A549 (cell line): ENCODE data around the gene DBH. TPM values are rescaled to one million over a fixed set of nuclear protein-coding genes. Genes with fewer than 3 reads are reported as not detected.

Source experiments
- ATAC-seq, 2 experiments: fragments of 200-7000 bp in 1 of 2; fragments of >200 bp in 1 of 2; cut with Nextera tagmentation in 1 of 2; cut with Tn5 transposase in 1 of 2; 3 replicates each; pipeline versions ENCODE4 v1.8.0 to v1.9.1; 2018 to 2020; ENCODE audit warnings: mild to moderate bottlenecking in 1 of 2, moderate library complexity in 1 of 2
- CTCF ChIA-PET: fragments of 300-600 bp; sonication (Branson Sonifier 250); formaldehyde crosslinking; extraction: SDS; loops from one replicate; lab custom pipeline; 2021; ENCODE audit warnings: antibody characterized with exemption, inconsistent platforms; lab: Yijun Ruan, JAX
- POLR2A ChIA-PET: fragments of 350-600 bp; formaldehyde crosslinking; extraction: SDS; loops from one replicate; lab custom pipeline; 2021; ENCODE audit warnings: antibody characterized with exemption, inconsistent platforms; lab: Yijun Ruan, JAX
- DNase-seq, 2 experiments: peaks; one replicate each; pipeline versions ENCODE4 v3.0.0 to v3.0.0-alpha.2; 2011 to 2016; ENCODE audit warnings: low read depth in 1 of 2, low spot score in 1 of 2
- FAIRE-seq: peaks from 2 replicates; lab custom pipeline; 2011; peaks lifted over from hg19 to GRCh38; lab: Jason Lieb, UNC
- H3K27ac ChIP-seq, 2 experiments: fragments of >200 bp; sonication (Bioruptor Twin); formaldehyde crosslinking; 3 replicates each; pipeline ENCODE4 v1.5.1; 2016 to 2017
- H3K4me1 ChIP-seq: fragments of >200 bp; sonication (Bioruptor Twin); formaldehyde crosslinking; 3 replicates; pipeline ENCODE4 v1.6.1; 2016
- H3K4me2 ChIP-seq: fragments of >200 bp; sonication (Bioruptor Twin); formaldehyde crosslinking; 3 replicates; pipeline ENCODE4 v1.6.1; 2016
- H3K4me3 ChIP-seq: fragments of >200 bp; sonication (Bioruptor Twin); formaldehyde crosslinking; 3 replicates; pipeline ENCODE4 v1.5.1; 2016
- H3K9me3 ChIP-seq: fragments of >200 bp; sonication (Bioruptor Twin); formaldehyde crosslinking; 3 replicates; pipeline ENCODE4 v1.6.1; 2016
- BHLHE40 ChIP-seq: IDR thresholded peaks from 2 replicates; pipeline ENCODE4 v1.6.1; 2012; ENCODE audit warnings: low read depth, low read length, inconsistent platforms
- CBX2 ChIP-seq: fragments of 200-600 bp; sonication (generic); IDR thresholded peaks from 2 replicates; pipeline ENCODE4 v1.6.1; 2016; ENCODE audit warnings: low read depth, mild to moderate bottlenecking, borderline replicate concordance
- CBX8 ChIP-seq: fragments of 200-600 bp; sonication (generic); IDR thresholded peaks from 2 replicates; pipeline ENCODE4 v1.6.1; 2016
- CHD4 ChIP-seq: fragments of 200-600 bp; sonication (generic); IDR thresholded peaks from 2 replicates; pipeline ENCODE4 v1.6.1; 2016; ENCODE audit warnings: antibody characterized with exemption, mild to moderate bottlenecking, borderline replicate concordance
- EHMT2 ChIP-seq: fragments of 200-600 bp; sonication (generic); IDR thresholded peaks from 2 replicates; pipeline ENCODE4 v1.6.1; 2016; ENCODE audit warnings: antibody characterized with exemption, low read depth, mild to moderate bottlenecking, moderate library complexity
- EP300 ChIP-seq, 2 experiments: fragments of >200 bp; sonication (Bioruptor Twin); formaldehyde crosslinking; IDR thresholded peaks; 2 replicates in 1 of 2; 3 replicates in 1 of 2; pipeline ENCODE4 v1.6.1; 2016 to 2017
- ESRRA ChIP-seq: fragments of 150-350 bp; IDR thresholded peaks from 2 replicates; pipeline ENCODE4 v1.6.1; 2014; ENCODE audit warnings: mild to moderate bottlenecking, low read length, borderline replicate concordance
- FOSL2 ChIP-seq, 2 experiments: fragments of 450-650 bp in 1 of 2; fragments of >200 bp in 1 of 2; sonication (Bioruptor Twin) in 1 of 2; formaldehyde crosslinking; IDR thresholded peaks; 2 replicates each; pipeline versions ENCODE4 v1.5.0 to v1.6.1; 2016 to 2020; ENCODE audit warnings: mild to moderate bottlenecking in 1 of 2, moderate library complexity in 1 of 2
- HOXA7 ChIP-seq: fragments of 250-450 bp; sonication (Bioruptor Pico); IDR thresholded peaks from 2 replicates; pipeline ENCODE4 v1.5.0; 2020; ENCODE audit warnings: mild to moderate bottlenecking, moderate library complexity
- HOXB13 ChIP-seq: fragments of 250-450 bp; sonication (Bioruptor Pico); IDR thresholded peaks from 2 replicates; pipeline ENCODE4 v1.5.0; 2020; ENCODE audit warnings: low read depth, mild to moderate bottlenecking, moderate library complexity
- KDM1A ChIP-seq: fragments of 200-600 bp; sonication (generic); IDR thresholded peaks from 2 replicates; pipeline ENCODE4 v1.6.1; 2016; ENCODE audit warnings: low read depth, mild to moderate bottlenecking
- MAFK ChIP-seq: fragments of 450-650 bp; IDR thresholded peaks from 2 replicates; pipeline ENCODE4 v1.6.1; 2014; ENCODE audit not compliant: partially characterized antibody
- NFE2L2 ChIP-seq: fragments of 150-350 bp; conservative IDR thresholded peaks from 2 replicates; pipeline ENCODE4 v1.6.1; 2014; ENCODE audit warnings: low read length
- POLR2AphosphoS2 ChIP-seq: conservative IDR thresholded peaks from 2 replicates; pipeline ENCODE4 v1.6.1; 2012; ENCODE audit warnings: low read length, improper control_type of control experiment, inconsistent platforms
- RAD21 ChIP-seq, 2 experiments: fragments of >200 bp in 1 of 2; sonication (Bioruptor Twin) in 1 of 2; formaldehyde crosslinking in 1 of 2; IDR thresholded peaks in 1 of 2; conservative IDR thresholded peaks in 1 of 2; 2 replicates in 1 of 2; 3 replicates in 1 of 2; pipeline ENCODE4 v1.6.1; 2012 to 2018; ENCODE audit warnings: inconsistent platforms in 1 of 2
- RCOR1 ChIP-seq: fragments of 150-350 bp; IDR thresholded peaks from 2 replicates; pipeline ENCODE4 v1.6.1; 2014; ENCODE audit warnings: antibody characterized with exemption, low read length, low read depth
- SREBF2 ChIP-seq: fragments of 450-650 bp; IDR thresholded peaks from 2 replicates; pipeline ENCODE4 v1.6.1; 2014; ENCODE audit warnings: mild to moderate bottlenecking, moderate library complexity
- TFCP2L1 ChIP-seq: fragments of 250-450 bp; sonication (Bioruptor Pico); IDR thresholded peaks from 2 replicates; pipeline ENCODE4 v1.5.0; 2021; ENCODE audit warnings: mild to moderate bottlenecking
- ZC3H11A ChIP-seq: fragments of 450-650 bp; IDR thresholded peaks from 2 replicates; pipeline ENCODE4 v1.6.1; 2014; ENCODE audit warnings: antibody characterized with exemption, mild to moderate bottlenecking
- WGBS: methylation state at CpG from one replicate; pipeline ENCODE4 v1.1.6; 2017; ENCODE audit errors: missing lambda C conversion rate; 5-methylcytosine and 5-hydroxymethylcytosine counted together
- polyA plus RNA-seq, 4 experiments: library from polyadenylated mRNA; depleted of rRNA in 3 of 4; stranded (reverse); fragments of >200 nt; fragmentation: RNase III in 1 of 4; extraction: RNeasy Plus Mini Kit Qiagen cat#74134 plus additional on column Dnase treatment in 1 of 4; gene quantifications; 2 replicates in 3 of 4; 3 replicates in 1 of 4; pipeline ENCODE4 v1.2.3, GENCODE V29; 2011 to 2017
- TF ChIP-seq, protein P1 (sequence below): fragments of 250-450 bp; sonication (Bioruptor Pico); IDR thresholded peaks from 2 replicates; pipeline ENCODE4 v1.5.0; 2020; ENCODE audit warnings: low read depth, mild to moderate bottlenecking, moderate library complexity
- TF ChIP-seq, protein P2 (sequence below): fragments of >200 bp; sonication (Bioruptor Twin); formaldehyde crosslinking; IDR thresholded peaks from 3 replicates; pipeline ENCODE4 v1.6.1; 2016
- TF ChIP-seq, protein P3 (sequence below): IDR thresholded peaks from 2 replicates; pipeline ENCODE4 v1.6.1; 2012; ENCODE audit warnings: low read depth, borderline replicate concordance
- TF ChIP-seq, protein P4 (sequence below): fragments of >200 bp; sonication (Bioruptor Twin); formaldehyde crosslinking; IDR thresholded peaks from 3 replicates; pipeline ENCODE4 v1.5.1; 2016
- TF ChIP-seq, protein P5 (sequence below): fragments of 450-650 bp; IDR thresholded peaks from 2 replicates; pipeline ENCODE4 v1.6.1; 2014; ENCODE audit warnings: antibody characterized with exemption

DBH gene
- polyA plus RNA-seq, 2 of the 4 experiments (the other 2 are of a cell fraction): not detected

DNA sequence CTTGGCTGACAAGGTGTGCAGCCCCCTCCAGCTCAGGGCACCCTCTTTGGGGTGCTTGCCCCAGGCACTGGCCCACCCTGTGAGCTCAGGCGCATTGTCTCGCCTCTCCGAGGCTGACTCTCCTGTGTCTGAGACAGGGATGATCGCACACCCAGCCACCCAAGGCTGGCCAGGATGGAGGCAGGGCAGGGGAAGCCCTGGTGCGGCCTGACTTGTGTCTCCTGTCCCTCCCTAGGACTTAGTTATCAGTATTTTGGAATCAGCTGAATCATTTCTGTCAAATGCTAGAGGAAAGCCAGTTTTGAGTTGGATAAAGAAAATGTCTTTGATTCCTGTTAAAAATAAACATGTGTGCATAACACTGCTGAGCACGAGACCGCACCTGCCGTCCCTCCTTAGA lies 2.5 kb upstream of the DBH start:
- H3K27ac ChIP-seq: no peak overlapping the region
- 46% methylated on average over 8 of the region's 8 CpGs for WGBS
- H3K4me2 ChIP-seq: no peak overlapping the region
- FAIRE-seq (no peak), DNase-seq (no peak)
- ChIA-PET POLR2A (no interaction called here), CTCF (interaction anchor here (0.6 to 2.7 kb wide), 3 partner anchors 9 to 479 kb away, joined by 3 to 7 read pairs (median 4); no protein-coding TSS in a partner anchor)
- H3K4me3 ChIP-seq: no peak overlapping the region
- H3K4me1 ChIP-seq: no peaks in the 10 kb centered on the region
- no peak for TF ChIP-seq ESRRA
- TF ChIP-seq, protein P1, sequence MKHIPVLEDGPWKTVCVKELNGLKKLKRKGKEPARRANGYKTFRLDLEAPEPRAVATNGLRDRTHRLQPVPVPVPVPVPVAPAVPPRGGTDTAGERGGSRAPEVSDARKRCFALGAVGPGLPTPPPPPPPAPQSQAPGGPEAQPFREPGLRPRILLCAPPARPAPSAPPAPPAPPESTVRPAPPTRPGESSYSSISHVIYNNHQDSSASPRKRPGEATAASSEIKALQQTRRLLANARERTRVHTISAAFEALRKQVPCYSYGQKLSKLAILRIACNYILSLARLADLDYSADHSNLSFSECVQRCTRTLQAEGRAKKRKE: no peak
- no peak for TF ChIP-seq EHMT2
- TF ChIP-seq, all 56 proteins: peak for 0
- no peak for ATAC-seq
- H3K9me3 ChIP-seq: no peaks in the 10 kb centered on the region

DNA sequence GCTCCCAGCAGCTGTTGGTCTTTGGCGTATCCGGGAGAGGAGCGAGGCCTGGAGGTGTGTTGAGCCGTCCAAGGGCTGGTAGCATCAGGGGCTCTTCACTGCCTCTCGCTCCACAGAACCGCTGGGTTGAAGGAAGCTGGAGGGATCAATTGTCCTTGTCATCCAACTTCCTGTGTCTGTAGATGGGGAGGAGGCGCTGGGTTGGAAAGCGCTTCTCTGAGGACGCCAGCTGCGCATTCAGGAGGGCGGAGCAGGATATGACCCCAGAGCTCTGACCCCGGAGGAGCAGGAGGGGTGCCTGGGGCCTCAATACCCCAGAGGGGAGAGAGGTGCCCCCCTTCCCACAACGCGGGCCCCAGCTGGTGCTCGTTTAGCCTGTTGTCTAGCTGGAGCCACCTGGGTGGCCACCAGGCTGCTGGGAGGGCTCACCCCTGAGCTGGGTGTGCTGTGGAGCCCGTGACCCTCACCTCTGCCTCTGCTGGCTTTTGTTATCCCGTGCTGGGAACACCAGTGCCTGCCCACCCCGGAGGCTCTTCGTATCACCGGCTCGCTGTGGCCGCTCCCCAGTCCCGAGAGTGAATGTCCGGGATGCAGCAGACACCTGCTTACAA lies 2.0 kb upstream of the DBH start:
- no peak overlapping the region for H3K4me2 ChIP-seq
- no peak for TF ChIP-seq NFE2L2
- no peak for TF ChIP-seq KDM1A
- no peak for TF ChIP-seq BHLHE40
- TF ChIP-seq, protein P2, sequence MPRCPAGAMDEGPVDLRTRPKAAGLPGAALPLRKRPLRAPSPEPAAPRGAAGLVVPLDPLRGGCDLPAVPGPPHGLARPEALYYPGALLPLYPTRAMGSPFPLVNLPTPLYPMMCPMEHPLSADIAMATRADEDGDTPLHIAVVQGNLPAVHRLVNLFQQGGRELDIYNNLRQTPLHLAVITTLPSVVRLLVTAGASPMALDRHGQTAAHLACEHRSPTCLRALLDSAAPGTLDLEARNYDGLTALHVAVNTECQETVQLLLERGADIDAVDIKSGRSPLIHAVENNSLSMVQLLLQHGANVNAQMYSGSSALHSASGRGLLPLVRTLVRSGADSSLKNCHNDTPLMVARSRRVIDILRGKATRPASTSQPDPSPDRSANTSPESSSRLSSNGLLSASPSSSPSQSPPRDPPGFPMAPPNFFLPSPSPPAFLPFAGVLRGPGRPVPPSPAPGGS: no peak
- TF ChIP-seq ZC3H11A: no peak
- no peak for TF ChIP-seq HOXA7
- TF ChIP-seq MAFK: no peak
- TF ChIP-seq, all 56 proteins: peak for 0
- no peaks in the 10 kb centered on the region for H3K9me3 ChIP-seq
- POLR2A ChIA-PET: no interaction called here
- ATAC-seq: no peak
- no peak overlapping the region for H3K4me3 ChIP-seq
- no peak for FAIRE-seq
- WGBS: 63% methylated on average over 24 of the region's 24 CpGs
- no peaks in the 10 kb centered on the region for H3K4me1 ChIP-seq
- CTCF ChIA-PET: interaction anchor here (0.8 to 2.7 kb wide), 3 partner anchors 9 to 52 kb away, joined by 3 to 7 read pairs (median 3); no protein-coding TSS in a partner anchor
- DNase-seq: no peak
- no peak overlapping the region for H3K27ac ChIP-seq

DNA sequence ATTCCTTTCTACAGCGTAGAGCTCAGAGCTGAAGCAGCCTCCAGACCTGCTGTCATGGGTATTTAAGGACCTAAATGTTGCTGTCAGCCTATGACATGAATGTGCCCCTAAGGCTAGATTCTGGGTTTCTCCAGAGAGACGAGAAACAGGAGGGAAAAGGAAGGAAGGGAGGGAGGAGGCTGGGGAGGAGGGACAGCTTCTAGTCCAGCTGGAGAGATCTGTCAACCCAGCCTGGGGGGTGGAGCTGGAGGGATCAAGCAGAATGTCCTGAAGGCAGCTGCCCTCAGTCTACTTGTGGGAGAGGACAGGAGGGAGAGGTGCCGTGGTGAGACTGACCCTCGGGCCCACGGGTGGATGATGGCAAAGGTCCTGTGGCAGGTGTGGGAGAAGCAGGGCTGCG lies 1.1 kb upstream of the DBH start:
- ChIA-PET CTCF (interaction anchor here (1.4 kb wide), 2 partner anchors 13 to 20 kb away, joined by 3 to 4 read pairs; no protein-coding TSS in a partner anchor), POLR2A (no interaction called here)
- FAIRE-seq (no peak), ATAC-seq (no peak), DNase-seq (no peak)
- 15% methylated on average over 6 of the region's 6 CpGs for WGBS
- Histone ChIP-seq H3K27ac (no peak overlapping the region), H3K4me3 (no peak overlapping the region), H3K4me1 (no peaks in the 10 kb centered on the region), H3K4me2 (no peak overlapping the region), H3K9me3 (no peaks in the 10 kb centered on the region)
- TF ChIP-seq, protein P3, sequence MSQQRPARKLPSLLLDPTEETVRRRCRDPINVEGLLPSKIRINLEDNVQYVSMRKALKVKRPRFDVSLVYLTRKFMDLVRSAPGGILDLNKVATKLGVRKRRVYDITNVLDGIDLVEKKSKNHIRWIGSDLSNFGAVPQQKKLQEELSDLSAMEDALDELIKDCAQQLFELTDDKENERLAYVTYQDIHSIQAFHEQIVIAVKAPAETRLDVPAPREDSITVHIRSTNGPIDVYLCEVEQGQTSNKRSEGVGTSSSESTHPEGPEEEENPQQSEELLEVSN: no peak
- TF ChIP-seq NFE2L2: no peak
- TF ChIP-seq CBX8: no peak
- TF ChIP-seq, protein P4, sequence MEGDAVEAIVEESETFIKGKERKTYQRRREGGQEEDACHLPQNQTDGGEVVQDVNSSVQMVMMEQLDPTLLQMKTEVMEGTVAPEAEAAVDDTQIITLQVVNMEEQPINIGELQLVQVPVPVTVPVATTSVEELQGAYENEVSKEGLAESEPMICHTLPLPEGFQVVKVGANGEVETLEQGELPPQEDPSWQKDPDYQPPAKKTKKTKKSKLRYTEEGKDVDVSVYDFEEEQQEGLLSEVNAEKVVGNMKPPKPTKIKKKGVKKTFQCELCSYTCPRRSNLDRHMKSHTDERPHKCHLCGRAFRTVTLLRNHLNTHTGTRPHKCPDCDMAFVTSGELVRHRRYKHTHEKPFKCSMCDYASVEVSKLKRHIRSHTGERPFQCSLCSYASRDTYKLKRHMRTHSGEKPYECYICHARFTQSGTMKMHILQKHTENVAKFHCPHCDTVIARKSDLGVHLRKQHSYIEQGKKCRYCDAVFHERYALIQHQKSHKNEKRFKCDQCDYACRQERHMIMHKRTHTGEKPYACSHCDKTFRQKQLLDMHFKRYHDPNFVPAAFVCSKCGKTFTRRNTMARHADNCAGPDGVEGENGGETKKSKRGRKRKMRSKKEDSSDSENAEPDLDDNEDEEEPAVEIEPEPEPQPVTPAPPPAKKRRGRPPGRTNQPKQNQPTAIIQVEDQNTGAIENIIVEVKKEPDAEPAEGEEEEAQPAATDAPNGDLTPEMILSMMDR: no peak
- no peak for TF ChIP-seq RAD21 (conservative IDR thresholded peaks at IDR 0.05 in 1 of 2, IDR thresholded peaks at IDR 0.05 in 1 of 2)
- TF ChIP-seq, protein P2: no peak
- no peak for TF ChIP-seq TFCP2L1
- no peak for TF ChIP-seq ZC3H11A
- TF ChIP-seq, protein P5, sequence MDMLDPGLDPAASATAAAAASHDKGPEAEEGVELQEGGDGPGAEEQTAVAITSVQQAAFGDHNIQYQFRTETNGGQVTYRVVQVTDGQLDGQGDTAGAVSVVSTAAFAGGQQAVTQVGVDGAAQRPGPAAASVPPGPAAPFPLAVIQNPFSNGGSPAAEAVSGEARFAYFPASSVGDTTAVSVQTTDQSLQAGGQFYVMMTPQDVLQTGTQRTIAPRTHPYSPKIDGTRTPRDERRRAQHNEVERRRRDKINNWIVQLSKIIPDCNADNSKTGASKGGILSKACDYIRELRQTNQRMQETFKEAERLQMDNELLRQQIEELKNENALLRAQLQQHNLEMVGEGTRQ: no peak
- no peak for TF ChIP-seq CHD4
- no peak for TF ChIP-seq SREBF2
- no peak for TF ChIP-seq FOSL2 (IDR thresholded peaks at IDR 0.05)
- TF ChIP-seq FOSL2 (CRISPR knock-in tag; IDR thresholded peaks at IDR 0.05): no peak
- no peak for TF ChIP-seq CBX2
- TF ChIP-seq EP300 (IDR thresholded peaks at IDR 0.05): no peak
- TF ChIP-seq HOXA7: no peak
- TF ChIP-seq POLR2AphosphoS2: no peak
- no peak for TF ChIP-seq HOXB13 (CRISPR knock-in tag)
- no peak for TF ChIP-seq RCOR1
